Tibial nerve (tissue), 4 donors: ENCODE results near the gene PLB1. TPM values are rescaled to one million over a fixed set of nuclear protein-coding genes. Genes with fewer than 3 reads are reported as not detected.

Experiments used
- DNase-seq, 2 donors: peaks; one replicate each; pipeline ENCODE4 v3.0.0-alpha.2; 2019; ENCODE audit warnings: low spot score in 2 of 2
- H3K27ac ChIP-seq, 4 donors: fragments of 200-600 bp; sonication (generic) in 3 of 4; one replicate each; pipeline ENCODE4 v1.5.1; 2017 to 2019; ENCODE audit warnings: mild to moderate bottlenecking in 1 of 4
- H3K27me3 ChIP-seq, 2 donors: fragments of 200-600 bp; sonication (generic) in 1 of 2; one replicate each; pipeline versions ENCODE4 v1.5.1 to v1.6.0; 2017 to 2019
- H3K36me3 ChIP-seq, 3 donors: fragments of 200-600 bp; sonication (generic); one replicate each; pipeline ENCODE4 v1.5.1; 2018 to 2019
- H3K4me1 ChIP-seq, 4 donors: fragments of 200-600 bp; sonication (generic) in 3 of 4; one replicate each; pipeline ENCODE4 v1.5.1; 2017 to 2019
- H3K4me3 ChIP-seq, 4 donors: fragments of 200-600 bp; sonication (generic) in 3 of 4; one replicate each; pipeline ENCODE4 v1.5.1; 2017 to 2019; ENCODE audit warnings: mild to moderate bottlenecking in 1 of 4, moderate library complexity in 1 of 4
- H3K9me3 ChIP-seq, 4 donors: fragments of 200-600 bp; sonication (generic) in 3 of 4; one replicate each; pipeline ENCODE4 v1.5.1; 2017 to 2019
- EP300 ChIP-seq, 2 donors: sonication (generic); formaldehyde crosslinking; IDR thresholded peaks; one replicate each; pipeline ENCODE4 v1.6.1; 2017; ENCODE audit warnings: antibody characterized with exemption in 2 of 2, mild to moderate bottlenecking in 1 of 2
- POLR2A ChIP-seq, 2 donors: fragments of 450-650 bp; IDR thresholded peaks; one replicate each; pipeline ENCODE4 v1.6.1; 2017; ENCODE audit warnings: antibody characterized with exemption in 2 of 2, mild to moderate bottlenecking in 2 of 2, moderate library complexity in 2 of 2
- WGBS, 2 donors: methylation state at CpG; one replicate each; pipeline ENCODE4 v1.1.5; 2018; 5-methylcytosine and 5-hydroxymethylcytosine counted together
- total RNA-seq, 4 donors: library from RNA; depleted of rRNA; stranded (reverse); fragments of >200 nt; gene quantifications; one replicate each; pipeline ENCODE4 v1.1.0, GENCODE V29; 2016
- TF ChIP-seq, protein P1 (sequence below), 5 experiments: fragments of 200-600 bp in 3 of 5; fragments of 450-650 bp in 2 of 5; sonication (generic) in 3 of 5; IDR thresholded peaks; one replicate each; pipeline ENCODE4 v1.5.1; 2016 to 2019; ENCODE audit warnings: antibody characterized with exemption in 5 of 5, mild to moderate bottlenecking in 3 of 5, moderate library complexity in 2 of 5

PLB1 gene
- total RNA-seq, 4 donors from 2014 or later, result 1.7 to 8.4 (median 4.7) TPM

DNA sequence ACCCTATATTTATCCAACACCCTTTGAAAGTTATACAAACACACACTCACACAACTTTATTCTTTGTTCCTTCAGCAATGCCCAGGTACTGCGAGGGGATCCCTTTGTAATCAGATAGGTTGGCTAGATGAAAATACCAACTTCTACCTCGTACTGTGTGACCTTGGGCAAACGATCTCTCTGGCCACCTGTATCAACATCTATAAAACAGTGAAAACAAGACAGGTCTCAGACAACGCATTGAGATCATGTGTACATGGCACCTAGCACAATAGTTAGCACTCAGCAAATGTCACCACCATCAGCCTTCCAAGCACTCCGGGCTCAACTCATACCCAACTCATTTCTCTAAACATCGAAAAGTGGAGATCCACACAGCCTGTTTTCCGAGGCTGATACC, 137.3 kb downstream of the PLB1 start:
- 91 to 93% methylated on average over 7 of the region's 7 CpGs for WGBS, 2 donors
- no peak overlapping the region for H3K4me3 ChIP-seq
- H3K4me1 ChIP-seq, result peaks cover 0 to 40% (median 19%) of the 10 kb centered on the region in 4 donors
- no peaks in the 10 kb centered on the region for H3K9me3 ChIP-seq
- TF ChIP-seq POLR2A (IDR thresholded peaks at IDR 0.05) (no peak), EP300 (IDR thresholded peaks at IDR 0.05) (no peak)
- TF ChIP-seq, protein P1, sequence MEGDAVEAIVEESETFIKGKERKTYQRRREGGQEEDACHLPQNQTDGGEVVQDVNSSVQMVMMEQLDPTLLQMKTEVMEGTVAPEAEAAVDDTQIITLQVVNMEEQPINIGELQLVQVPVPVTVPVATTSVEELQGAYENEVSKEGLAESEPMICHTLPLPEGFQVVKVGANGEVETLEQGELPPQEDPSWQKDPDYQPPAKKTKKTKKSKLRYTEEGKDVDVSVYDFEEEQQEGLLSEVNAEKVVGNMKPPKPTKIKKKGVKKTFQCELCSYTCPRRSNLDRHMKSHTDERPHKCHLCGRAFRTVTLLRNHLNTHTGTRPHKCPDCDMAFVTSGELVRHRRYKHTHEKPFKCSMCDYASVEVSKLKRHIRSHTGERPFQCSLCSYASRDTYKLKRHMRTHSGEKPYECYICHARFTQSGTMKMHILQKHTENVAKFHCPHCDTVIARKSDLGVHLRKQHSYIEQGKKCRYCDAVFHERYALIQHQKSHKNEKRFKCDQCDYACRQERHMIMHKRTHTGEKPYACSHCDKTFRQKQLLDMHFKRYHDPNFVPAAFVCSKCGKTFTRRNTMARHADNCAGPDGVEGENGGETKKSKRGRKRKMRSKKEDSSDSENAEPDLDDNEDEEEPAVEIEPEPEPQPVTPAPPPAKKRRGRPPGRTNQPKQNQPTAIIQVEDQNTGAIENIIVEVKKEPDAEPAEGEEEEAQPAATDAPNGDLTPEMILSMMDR (IDR thresholded peaks at IDR 0.05), result no peak
- DNase-seq, result no peak
- H3K27ac ChIP-seq, result peak overlapping the region in 1 of 4 donors; percentile 81
- no peaks in the 10 kb centered on the region for H3K36me3 ChIP-seq
- H3K27me3 ChIP-seq, result no peaks in the 10 kb centered on the region

DNA sequence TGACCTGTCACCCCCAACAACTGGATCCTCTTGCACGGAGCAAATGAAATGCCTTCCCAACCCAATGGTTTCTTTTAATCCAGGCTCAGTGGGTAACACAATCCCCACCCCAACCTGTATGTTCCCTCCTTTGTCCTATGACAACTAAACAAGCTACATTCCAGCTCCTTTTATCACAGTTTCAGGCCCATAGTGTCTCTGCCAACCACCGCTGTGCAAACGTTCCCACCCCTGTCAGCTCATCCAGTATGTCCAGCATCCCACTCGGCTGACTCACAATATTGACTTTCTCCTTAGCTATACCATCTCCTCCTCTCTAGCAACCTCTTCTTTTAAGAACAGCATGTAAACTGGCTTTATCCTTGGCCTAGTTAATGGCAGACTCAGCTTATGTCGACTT, 137.9 kb downstream of the PLB1 start:
- Histone ChIP-seq H3K4me3 (no peak overlapping the region), H3K27ac (peak overlapping the region in 1 of 4 donors; percentile 81), H3K9me3 (no peaks in the 10 kb centered on the region), H3K27me3 (no peaks in the 10 kb centered on the region), H3K36me3 (no peaks in the 10 kb centered on the region), H3K4me1 (peaks cover 0 to 40% (median 19%) of the 10 kb centered on the region in 4 donors)
- no peak for DNase-seq
- TF ChIP-seq POLR2A (IDR thresholded peaks at IDR 0.05) (no peak), EP300 (IDR thresholded peaks at IDR 0.05) (no peak)
- TF ChIP-seq, protein P1 (IDR thresholded peaks at IDR 0.05), result no peak
- whole genome bisulfite sequencing, 2 donors, result 80 to 89% methylated on average over 5 of the region's 5 CpGs

DNA sequence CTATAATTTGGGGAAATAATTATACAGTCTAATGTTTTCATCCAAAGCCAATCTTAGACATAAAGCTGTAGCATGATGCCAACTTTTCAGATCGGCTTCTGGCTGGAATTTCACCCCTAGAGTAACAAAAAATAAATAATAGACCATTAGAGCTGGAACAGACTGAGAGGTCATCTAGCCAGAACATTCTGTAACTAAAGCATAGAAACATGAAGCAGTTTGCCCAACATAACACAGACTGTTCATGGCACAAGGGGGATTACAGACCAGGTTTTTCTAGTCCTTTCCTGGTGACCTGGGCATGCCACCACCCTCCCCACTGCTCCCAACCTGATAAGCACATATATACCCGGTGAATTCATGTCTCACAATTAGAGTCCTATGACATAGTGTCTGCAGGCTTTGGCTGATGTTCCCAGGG, 139.3 kb downstream of the PLB1 start:
- peak in 1 of 2 donors; percentile 41 for DNase-seq
- Histone ChIP-seq H3K4me3 (no peak overlapping the region), H3K27me3 (no peaks in the 10 kb centered on the region), H3K9me3 (no peaks in the 10 kb centered on the region), H3K27ac (peak overlapping the region; percentile 60 to 81 (median 70)), H3K36me3 (no peaks in the 10 kb centered on the region), H3K4me1 (peaks cover 0 to 40% (median 19%) of the 10 kb centered on the region in 4 donors)
- 30 to 32% methylated on average over 2 of the region's 2 CpGs for WGBS, 2 donors
- TF ChIP-seq POLR2A (IDR thresholded peaks at IDR 0.05) (no peak), EP300 (IDR thresholded peaks at IDR 0.05) (peak; percentile 74 to 88)
- TF ChIP-seq, protein P1 (IDR thresholded peaks at IDR 0.05), result no peak

DNA sequence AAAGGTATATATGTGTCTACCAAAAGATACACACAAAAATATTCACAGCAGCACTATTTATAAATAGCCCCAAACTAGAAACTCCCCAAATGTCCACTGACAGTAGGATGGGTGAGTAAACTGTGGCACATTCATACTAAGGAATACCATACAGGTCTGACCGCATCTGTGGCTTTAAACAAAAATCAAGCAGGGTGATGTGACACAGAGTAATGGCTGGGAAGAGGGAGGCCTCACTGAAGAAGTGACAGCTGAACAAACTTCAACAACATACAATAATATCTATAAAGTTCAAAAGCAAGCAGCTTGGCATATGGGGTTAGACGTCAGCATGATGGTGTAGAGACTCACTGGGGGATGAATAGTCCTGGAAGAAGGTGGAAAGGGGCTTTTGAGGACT, 140.6 kb downstream of the PLB1 start:
- TF ChIP-seq, protein P1 (IDR thresholded peaks at IDR 0.05), result no peak
- TF ChIP-seq EP300 (IDR thresholded peaks at IDR 0.05), result no peak
- no peak for TF ChIP-seq POLR2A (IDR thresholded peaks at IDR 0.05)
- Histone ChIP-seq H3K4me1 (peaks cover 0 to 40% (median 19%) of the 10 kb centered on the region in 4 donors), H3K9me3 (no peaks in the 10 kb centered on the region), H3K27ac (peak overlapping the region in 3 of 4 donors; percentile 50 to 81 (median 68)), H3K27me3 (no peaks in the 10 kb centered on the region), H3K4me3 (no peak overlapping the region), H3K36me3 (no peaks in the 10 kb centered on the region)
- 99 to 100% methylated on average over 2 of the region's 2 CpGs for WGBS, 2 donors
- no peak for DNase-seq

DNA sequence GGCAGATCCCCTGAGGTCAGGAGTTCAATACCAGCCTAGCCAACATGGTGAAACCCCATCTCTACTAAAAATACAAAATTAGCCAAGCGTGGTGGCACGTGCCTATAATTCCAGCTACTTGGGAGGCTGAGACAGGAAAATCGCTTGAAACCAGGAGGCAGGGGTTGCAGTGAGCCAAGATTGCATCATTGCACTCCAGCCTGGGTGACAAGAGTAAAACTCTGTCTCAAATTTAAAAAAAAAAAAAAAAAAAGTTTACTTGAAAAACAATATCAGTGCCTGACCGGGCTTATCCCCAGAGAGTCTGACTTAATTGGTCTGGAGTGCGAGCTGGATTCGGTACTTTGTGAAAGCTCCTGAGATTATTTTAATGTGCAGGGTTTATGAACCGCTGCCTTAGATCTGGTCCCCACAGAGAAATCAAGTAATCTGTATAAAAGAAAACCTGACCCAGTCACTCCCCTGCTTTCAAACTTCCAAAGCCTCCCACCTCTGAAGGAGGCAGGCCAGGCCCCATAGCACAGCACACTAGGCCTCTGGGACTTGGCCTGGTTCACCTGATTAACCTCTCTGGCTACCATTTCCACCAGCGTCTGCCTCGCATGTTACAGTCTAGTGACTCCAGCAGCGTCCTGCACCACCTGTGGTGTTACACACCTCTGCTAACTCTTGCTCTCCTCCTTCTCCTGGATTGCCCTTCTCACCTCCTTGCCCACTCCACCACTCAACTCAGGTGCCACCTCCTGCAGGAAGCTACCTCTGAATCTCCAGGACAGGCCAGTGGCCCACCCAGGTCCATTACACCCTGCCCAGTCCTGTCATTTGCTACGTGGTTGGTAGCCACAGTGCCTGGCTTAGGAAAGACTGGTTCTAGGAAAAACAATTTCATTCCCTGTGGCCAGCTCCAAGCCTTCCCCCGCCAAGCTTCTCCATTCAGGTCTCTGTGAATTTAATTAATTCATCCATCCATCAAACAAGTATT, 141.5 kb downstream of the PLB1 start:
- DNase-seq, result peak in 1 of 2 donors; percentile 55
- TF ChIP-seq EP300 (IDR thresholded peaks at IDR 0.05), result peak in 1 of 2 donors; percentile 64
- TF ChIP-seq, protein P1 (IDR thresholded peaks at IDR 0.05), result no peak
- TF ChIP-seq POLR2A (IDR thresholded peaks at IDR 0.05), result no peak
- WGBS, 2 donors, result 73 to 86% methylated on average over 12 of the region's 12 CpGs
- Histone ChIP-seq H3K4me1 (peaks cover 0 to 40% (median 19%) of the 10 kb centered on the region in 4 donors), H3K9me3 (no peaks in the 10 kb centered on the region), H3K36me3 (no peaks in the 10 kb centered on the region), H3K4me3 (no peak overlapping the region), H3K27me3 (no peaks in the 10 kb centered on the region), H3K27ac (peak overlapping the region in 2 of 4 donors; percentile 68 to 81)
